NCI-H2227 treated with DMSO at 0.1 percent for 48 hours (cell line): Measurements from ENCODE around the gene POU6F1.

Experiments
- DNase-seq: peaks from one replicate; lab custom pipeline; 2025; lab: John Stamatoyannopoulos, UW

The POU6F1 gene

DNA sequence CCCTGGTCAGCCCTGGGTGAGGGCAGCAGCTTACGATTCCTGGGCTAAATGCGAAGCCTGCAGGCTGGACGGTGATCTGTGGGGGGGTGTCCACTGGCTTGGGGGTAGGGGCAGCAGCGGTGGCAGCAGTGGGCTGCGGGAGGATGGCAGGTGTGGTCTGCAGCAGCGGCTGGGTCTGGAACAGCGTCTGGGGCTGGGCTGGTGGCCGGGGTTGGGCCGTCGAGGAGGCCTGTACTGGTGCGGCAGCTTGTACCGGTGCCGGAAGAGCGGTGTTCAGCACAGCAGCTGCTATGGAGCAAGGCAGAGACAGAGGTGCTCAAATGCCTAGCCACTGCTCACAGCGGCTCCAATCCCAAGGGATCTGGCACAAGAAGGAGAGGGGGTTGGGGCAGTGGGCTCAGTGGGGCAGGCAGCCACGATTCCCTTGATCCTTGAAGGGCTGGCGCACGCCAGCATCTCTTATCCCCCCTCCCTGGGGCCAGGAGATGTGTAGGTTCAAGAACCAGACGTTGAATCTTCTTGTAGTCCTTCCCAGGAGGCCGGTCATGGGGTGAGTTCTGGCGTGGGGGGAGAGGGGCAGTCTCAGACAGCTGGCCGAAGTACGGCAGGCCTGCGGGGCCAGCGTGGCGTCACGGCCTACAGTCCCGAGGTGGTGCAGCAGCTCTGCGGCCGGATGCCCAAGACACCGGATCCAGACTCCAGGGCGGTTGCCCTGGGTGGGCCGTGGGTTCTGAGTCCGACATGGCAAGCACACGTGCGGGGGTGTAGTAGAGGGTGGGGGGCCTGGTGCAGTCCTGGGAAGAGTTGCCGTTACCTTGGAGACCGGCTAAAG is 19.9 kb downstream of the POU6F1 start:
- DNase-seq, result no peak

DNA sequence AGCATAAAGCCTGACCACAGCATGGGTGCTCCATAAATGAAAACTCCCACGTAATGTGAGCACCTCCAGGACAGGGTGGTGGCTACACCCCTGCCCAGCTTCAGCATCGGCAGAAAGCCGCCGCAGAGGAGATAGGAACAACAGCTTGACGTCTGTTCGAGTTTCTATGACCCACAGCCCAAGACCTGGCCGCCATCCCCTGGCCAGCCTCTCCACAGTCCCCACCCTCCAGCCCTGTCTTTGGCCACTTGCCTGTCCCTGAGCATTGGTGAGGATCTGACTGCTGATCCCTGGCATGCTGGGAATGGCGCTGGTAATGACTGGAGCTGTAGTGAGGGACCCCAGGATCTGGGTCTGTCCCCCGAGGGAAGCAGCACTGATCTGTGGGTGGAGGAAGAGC is 21.3 kb downstream of the POU6F1 start:
- no peak for DNase-seq

GRCh38 chr12:51195841-51196240 is 22.0 kb downstream of the POU6F1 start:
- DNase-seq, result no peak

- no peak for DNase-seq
These were observed 25.6 kb downstream of the POU6F1 start for GRCh38 chr12:51192284-51192671.

DNA sequence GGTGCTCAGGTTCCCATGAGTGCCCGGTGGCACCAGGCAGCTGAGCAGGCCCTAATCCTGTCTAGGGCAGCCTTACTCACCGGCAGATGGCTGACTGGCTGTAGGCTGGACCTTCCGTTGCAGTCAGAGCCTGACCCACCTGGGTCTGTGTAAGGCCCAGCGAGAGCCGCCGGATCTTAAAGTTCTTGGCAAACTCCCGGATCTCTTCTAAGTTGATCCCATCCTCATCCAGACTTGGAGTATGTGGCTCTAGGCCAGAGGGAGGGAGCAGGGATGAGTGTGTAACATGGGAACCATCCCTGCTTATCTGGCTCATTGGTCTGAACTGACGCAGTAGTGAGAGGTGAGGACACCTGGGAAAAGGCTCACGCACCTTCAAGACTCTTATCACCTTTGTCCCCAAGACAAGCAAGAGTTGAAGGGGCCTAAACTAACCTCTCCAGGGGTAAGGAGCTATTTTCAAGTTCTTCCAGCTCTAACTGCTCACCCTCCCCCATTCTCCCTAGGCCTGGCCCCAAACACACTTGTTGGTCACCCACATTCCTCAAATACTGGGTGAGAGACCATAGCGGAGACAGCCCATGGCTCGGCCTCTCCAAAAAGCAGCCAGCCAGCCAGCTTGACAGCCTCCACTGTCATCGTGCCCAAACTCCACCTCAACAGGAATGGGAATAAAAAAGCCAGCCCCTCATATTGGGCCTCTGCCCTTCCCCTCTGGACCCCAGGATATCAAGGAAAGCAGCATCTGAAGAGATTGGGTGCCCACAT is 26.2 kb downstream of the POU6F1 start:
- DNase-seq, result no peak

DNA sequence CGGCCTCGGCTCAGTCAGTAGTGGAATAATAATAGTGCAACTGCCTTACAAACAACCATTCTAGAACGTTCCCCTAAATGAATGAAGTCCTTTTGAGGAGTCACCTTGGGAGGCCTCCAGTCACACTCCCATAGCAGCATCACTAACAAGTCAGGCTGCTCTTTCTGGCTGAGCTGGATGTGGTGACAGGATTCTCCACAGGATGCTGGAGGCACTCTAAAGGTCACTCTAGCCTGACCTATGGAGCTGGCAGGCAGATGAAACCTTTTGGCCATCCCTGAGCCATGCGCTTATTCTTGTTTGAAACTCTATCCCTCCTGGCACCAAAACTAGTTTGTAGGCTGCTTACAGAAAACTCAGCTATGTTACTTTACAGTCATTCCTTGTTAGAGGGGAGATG is 27.0 kb downstream of the POU6F1 start:
- no peak for DNase-seq

GRCh38 chr12:51189790-51190355 is 28.0 kb downstream of the POU6F1 start:
- DNase-seq, result no peak

DNA sequence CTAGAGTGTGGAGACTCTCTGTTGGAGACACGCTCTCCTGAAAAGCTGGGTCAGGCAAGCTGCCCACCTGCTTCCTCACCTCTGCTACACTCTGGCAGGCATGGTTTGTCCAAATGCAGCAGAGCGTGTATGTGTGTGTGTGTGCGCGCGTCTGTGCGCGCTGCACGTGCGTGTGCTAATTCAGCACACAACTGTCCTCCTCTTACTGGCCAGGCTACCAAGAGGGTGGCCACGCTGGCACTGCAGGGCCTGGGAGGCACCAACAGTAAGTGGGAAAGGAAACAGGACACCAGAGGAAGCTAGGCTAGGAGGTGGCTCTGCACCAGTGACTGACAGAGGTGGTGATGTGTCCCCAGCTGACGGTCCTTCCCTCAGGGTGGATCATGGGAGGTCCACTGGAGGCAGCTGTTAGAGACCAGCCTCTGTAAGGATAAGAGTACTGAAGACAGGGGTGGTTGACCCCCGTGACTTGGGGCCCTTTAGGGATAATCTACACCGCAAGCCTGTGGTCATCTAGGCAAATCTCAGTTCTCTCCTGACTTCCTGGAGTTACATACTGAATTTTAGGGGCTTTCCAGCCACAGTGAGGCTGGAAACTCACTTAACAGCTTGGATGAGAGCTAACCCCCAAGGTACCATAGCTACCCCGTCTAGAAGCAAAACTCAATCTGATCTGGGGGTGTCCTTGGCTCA is 29.4 kb downstream of the POU6F1 start:
- DNase-seq, result no peak

DNA sequence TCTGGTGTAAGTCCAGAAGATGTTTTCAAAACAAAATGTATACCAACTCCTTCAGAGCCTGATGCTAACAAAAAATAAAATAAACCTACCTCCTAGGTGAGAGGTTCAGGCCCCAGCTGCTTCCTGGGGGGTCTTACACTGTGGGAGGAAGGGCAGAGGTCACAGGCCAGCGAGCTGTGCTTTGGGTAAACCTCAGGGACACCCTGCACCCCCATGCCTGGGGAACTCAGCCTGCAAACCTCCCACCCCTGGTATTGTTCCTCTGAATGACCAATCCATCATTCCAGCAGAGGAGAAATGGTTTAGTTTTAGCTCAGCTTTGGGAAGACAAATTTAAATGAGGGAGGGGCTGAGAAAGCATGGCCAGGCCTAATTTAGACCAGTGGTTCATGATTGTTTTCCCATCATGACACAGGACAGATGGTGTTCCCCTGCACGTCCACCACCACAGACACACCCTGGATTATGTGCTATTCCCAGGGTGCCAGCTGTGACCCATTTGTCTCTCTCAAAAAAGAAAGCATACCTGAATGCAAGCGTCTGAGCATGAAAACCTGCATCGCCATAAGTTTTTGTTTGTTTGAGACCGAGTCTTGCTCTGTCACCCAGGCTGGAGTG is 30.4 kb downstream of the POU6F1 start:
- no peak for DNase-seq

DNA sequence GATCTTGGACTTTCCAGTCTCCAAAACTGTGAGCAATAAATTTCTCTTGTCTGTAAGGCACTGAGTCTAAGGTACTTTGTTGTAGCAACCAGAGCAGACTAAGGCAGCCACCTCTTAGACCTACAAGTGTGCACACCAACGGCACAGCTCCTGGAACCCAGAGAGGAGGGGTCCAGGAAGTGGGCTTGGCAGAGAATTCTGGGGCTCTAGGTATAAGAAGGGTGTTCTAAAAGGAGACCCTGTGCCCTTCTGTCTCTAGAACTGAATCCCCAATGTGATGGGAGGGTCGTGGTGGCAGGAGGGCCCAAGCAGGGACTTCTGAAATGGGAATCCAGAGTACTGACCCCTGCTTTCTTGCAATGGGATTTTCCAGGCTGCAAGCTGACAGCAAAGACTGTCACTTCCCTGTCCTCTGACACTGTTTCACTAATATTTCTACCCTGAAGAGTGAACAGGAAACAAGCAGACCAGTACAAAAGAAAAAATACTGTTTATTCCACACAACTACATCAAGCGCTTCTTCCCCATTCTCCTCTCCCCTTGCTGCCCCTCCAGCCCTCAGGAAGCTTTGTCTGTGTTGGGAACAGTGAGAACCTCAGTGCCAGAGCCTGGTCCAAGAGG is 31.3 kb downstream of the POU6F1 start:
- no peak for DNase-seq

DNA sequence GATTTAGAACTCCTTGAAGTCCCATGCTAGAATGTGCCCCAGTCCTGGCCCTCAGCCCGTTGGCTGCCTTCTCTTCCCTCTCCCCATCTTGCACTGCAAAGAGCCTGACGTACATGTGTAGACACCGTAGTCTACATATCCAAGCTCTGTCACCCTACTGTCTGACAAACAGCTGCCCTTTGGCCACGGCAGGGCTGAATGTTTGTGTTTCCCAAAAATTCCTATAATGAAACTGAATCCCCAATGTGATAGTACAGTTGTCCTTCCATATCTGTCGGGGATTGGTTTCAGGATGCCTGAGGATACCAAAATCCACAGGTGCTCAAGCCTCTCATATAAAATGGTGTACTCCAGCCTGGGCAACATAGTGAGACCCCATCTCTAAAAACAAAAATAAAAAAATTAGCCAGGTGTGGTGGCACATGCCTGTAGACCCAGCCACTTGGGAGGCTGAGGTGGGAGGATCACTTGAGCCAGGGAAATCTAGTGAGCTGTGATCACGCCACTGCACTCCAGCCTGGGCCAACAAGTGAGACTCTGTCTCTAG is 32.6 kb downstream of the POU6F1 start:
- no peak for DNase-seq

DNA sequence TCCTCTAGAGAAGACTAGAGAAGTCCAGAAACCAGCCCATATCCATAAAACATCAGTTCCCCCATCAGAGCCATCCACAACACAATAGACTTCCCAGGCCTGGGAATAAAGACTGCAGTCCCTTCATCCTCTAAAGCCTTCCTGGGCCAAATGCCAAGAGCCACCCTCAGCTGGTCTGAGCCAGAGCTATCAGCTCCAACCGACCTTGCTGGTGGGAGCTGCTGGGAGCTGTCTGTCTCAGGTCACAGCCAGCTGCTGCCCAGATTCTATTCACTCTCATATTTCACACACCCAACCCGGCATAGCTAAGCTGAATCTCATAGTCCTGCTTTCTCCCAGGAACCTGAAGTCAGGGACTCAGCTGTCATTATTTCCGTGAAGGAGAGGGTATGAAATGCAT is 34.0 kb downstream of the POU6F1 start:
- DNase-seq, result no peak

GRCh38 chr12:51183349-51183748 is 34.5 kb downstream of the POU6F1 start:
- no peak for DNase-seq

DNA sequence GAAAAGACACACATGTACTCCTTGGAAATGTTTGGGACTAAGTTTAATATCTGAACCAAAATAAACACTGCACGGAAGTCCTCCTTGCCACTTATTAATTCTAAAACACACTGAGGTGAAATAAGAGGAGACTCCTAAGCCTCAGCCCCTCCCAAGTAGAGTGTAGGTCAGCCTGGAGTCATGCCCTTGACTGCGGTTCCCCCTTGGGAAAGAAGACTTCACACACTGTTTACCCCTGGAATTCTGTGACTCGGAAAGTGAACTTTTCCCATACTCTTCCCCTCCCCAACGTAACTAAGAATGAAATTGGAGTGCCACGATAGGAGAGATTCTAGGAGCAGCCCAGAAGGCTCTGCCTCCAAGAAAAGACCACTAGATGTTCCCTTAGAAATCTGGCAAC is 36.3 kb downstream of the POU6F1 start:
- no peak for DNase-seq

DNA sequence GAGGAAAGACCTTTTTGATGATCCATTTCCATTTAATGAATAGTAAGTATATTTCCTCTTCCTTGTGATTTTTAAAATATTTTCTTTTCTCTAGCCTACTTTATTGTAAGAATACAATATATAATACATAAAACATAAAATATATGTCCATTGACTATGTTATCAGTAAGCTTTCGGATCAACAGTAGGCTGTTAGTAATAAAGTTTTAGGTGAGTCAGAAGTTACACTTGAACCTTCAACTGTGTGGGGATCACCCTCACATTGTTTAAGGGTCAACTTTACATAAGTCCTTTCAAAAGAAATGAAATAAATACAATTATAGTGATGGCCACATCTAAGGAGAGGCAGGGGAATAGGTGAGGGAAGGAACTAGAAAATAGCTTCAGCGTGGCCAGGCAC is 40.0 kb downstream of the POU6F1 start:
- DNase-seq, result no peak

GRCh38 chr12:51174501-51174900 is 43.4 kb downstream of the POU6F1 start:
- no peak for DNase-seq

DNA sequence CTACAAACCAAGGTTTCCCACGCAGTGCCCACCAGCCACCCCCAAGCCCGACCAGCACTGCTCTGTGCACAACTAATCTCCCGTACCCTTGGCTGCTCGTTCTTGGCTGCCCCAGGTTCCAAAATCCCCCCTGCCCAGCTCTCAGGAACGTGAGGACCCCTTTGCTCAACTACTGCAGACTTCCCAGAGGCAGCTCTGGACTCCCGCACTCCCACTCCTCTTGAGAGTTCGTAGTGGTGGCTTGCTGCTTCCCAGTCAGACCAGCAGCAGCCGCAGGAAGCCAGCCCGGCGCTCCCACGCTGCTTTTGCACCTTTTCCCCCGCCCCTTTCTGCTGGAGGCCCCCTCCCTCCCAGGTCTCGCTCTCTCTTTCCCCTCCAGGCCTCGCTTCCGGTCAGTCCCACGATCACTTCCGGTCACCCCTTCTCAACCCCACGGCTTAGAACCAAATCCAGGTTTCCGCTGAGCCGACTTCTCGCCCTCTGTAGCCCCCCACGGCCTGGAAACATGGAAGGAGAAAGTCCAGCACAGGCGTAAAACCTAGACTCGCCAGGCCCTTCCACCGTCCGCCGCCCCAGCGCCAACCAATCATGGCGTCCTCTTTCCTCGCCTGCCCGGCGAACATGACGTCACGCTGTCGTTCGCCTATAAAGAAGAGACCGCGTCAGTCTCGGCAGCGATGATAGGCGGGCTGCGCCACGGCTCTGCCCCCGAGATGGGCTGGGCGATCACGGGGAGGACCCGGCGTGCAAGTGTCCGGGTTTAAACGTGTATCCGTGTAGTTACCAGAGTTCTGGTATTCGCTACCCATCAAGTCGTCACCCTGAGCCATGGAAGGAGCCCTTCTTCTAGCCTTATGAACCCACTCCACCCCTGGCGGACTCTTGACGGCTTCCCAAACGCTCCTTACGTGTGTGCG is 45.1 kb downstream of the POU6F1 start, which contains the start of gene TFCP2:
Gene TFCP2, minus strand, starts transcription at position 621 of the 917 bp plus-strand sequence. CDS start 713 bp downstream, outside the sequence.
- DNase-seq, result peak; percentile 92

- no peak for DNase-seq
These were observed 45.9 kb downstream of the POU6F1 start for GRCh38 chr12:51171884-51172514.

DNA sequence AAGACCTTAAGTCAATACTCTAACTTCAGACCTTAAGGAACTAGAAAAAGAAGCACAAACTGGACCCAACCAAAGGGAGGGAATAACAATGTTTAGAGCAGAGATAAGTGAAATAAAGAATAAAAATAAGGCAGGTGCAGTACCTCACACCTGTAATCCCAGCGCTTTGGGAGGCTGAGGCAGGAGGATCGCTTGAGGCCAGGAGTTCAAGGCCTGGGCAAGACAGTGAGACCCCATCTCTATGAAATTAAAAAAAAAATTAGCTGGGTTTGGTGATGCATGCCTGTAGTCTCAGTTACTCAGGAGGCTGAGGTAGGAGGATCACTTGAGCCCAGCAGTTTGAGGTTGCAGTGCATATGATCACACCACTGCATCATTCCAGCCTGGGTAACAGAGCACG is 54.1 kb downstream of the POU6F1 start:
- DNase-seq, result no peak

- DNase-seq, result no peak
These were observed 55.6 kb downstream of the POU6F1 start for GRCh38 chr12:51162217-51162616.
